GM23248 (cell line): Measurements from ENCODE around the gene SELENOM. TPM values are rescaled to one million over a fixed set of nuclear protein-coding genes. Genes with fewer than 3 reads are reported as not detected.
A peak's percentile ranks its signal among the peaks of the same experiment; 100 is the strongest.

ENCODE experiments used
- DNase-seq: peaks from one replicate; pipeline ENCODE4 v3.0.0-alpha.2; 2015
- H2AFZ ChIP-seq: fragments of 200-600 bp; sonication (generic); 2 replicates; pipeline ENCODE4 v1.6.1; 2016; ENCODE audit warnings: antibody characterized with exemption
- H3F3A ChIP-seq: fragments of 200-600 bp; sonication (generic); 2 replicates; pipeline ENCODE4 v1.6.1; 2016; ENCODE audit warnings: mild to moderate bottlenecking, antibody characterized with exemption, mixed run types; ENCODE audit not compliant: insufficient read depth
- H3K27ac ChIP-seq: fragments of 200-600 bp; sonication (generic); 2 replicates; pipeline ENCODE4 v1.5.1; 2016; ENCODE audit warnings: mild to moderate bottlenecking
- H3K27me3 ChIP-seq: fragments of 200-600 bp; sonication (generic); replicated peaks from 2 replicates; pipeline ENCODE4 v1.6.1; 2016; ENCODE audit warnings: mild to moderate bottlenecking; ENCODE audit not compliant: insufficient read depth
- H3K36me3 ChIP-seq: fragments of 200-600 bp; sonication (generic); 2 replicates; pipeline ENCODE4 v1.6.1; 2016; ENCODE audit warnings: low read depth, mild to moderate bottlenecking
- H3K4me1 ChIP-seq: fragments of 200-600 bp; sonication (generic); 2 replicates; pipeline ENCODE4 v1.6.1; 2016; ENCODE audit warnings: mild to moderate bottlenecking; ENCODE audit not compliant: insufficient read depth
- H3K4me2 ChIP-seq: fragments of 200-600 bp; sonication (generic); one replicate; pipeline ENCODE4 v1.6.1; 2016; ENCODE audit warnings: mild to moderate bottlenecking; ENCODE audit not compliant: unreplicated experiment
- H3K4me3 ChIP-seq: fragments of 200-600 bp; sonication (generic); 2 replicates; pipeline ENCODE4 v1.5.1; 2016; ENCODE audit warnings: mild to moderate bottlenecking
- H3K79me2 ChIP-seq: fragments of 200-600 bp; sonication (generic); 2 replicates; pipeline ENCODE4 v1.6.1; 2016; ENCODE audit warnings: mild to moderate bottlenecking; ENCODE audit not compliant: insufficient read depth
- H3K9ac ChIP-seq: fragments of 200-600 bp; sonication (generic); 2 replicates; pipeline ENCODE4 v1.6.1; 2016; ENCODE audit warnings: mild to moderate bottlenecking
- H3K9me2 ChIP-seq: fragments of 200-600 bp; sonication (generic); 2 replicates; pipeline ENCODE4 v1.6.1; 2016; ENCODE audit warnings: mixed run types, mild to moderate bottlenecking, moderate library complexity; ENCODE audit not compliant: insufficient read depth
- H3K9me3 ChIP-seq: fragments of 200-600 bp; sonication (generic); one replicate; pipeline ENCODE4 v1.6.1; 2017; ENCODE audit warnings: low read depth
- H4K20me1 ChIP-seq: fragments of 200-600 bp; sonication (generic); 2 replicates; pipeline ENCODE4 v1.6.0; 2016; ENCODE audit not compliant: insufficient read depth
- EZH2 ChIP-seq: fragments of 200-600 bp; sonication (generic); IDR thresholded peaks from 2 replicates; pipeline ENCODE4 v1.6.1; 2018; ENCODE audit warnings: antibody characterized with exemption, mild to moderate bottlenecking; ENCODE audit not compliant: insufficient read depth, poor library complexity, severe bottlenecking
- EZH2phosphoT487 ChIP-seq: fragments of 200-600 bp; sonication (generic); IDR thresholded peaks from 2 replicates; pipeline ENCODE4 v1.6.1; 2018; ENCODE audit warnings: antibody characterized with exemption, moderate library complexity, mild to moderate bottlenecking, low read depth; ENCODE audit not compliant: insufficient read depth
- WGBS, 2 experiments: methylation state at CpG; one replicate each; pipeline ENCODE4 v1.1.6; 2015 to 2017; ENCODE audit warnings: low lambda C conversion rate in 2 of 2, low coverage in 1 of 2; ENCODE audit errors: missing lambda C conversion rate in 2 of 2; 5-methylcytosine and 5-hydroxymethylcytosine counted together
- in situ Hi-C: fragments of 300-500 bp; cut with MboI; formaldehyde crosslinking; loops from 2 replicates; pipeline ENCODE4 v1.15.0; 2020
- polyA plus RNA-seq: library from polyadenylated mRNA; unstranded; fragments of >200 nt; fragmentation: Nextera tagmentation; extraction: Ambion mirVana; gene quantifications from 2 replicates; pipeline ENCODE4 v1.2.1, GENCODE V29; 2016
- total RNA-seq: library from RNA; depleted of rRNA; stranded (reverse); fragments of >200 nt; shearing (Covaris generic); gene quantifications from 2 replicates; pipeline ENCODE4 v1.2.3, GENCODE V29; 2014

The SELENOM gene
- total and polyA plus RNA-seq, 2 experiments from 2014 or later, result 268 to 537 TPM

GRCh38 chr22:31104869-31105268 is 2.5 kb downstream of the SELENOM start:
- Histone ChIP-seq H3K79me2 (peaks cover 28% of the 10 kb centered on the region), H3K4me2 (no peak overlapping the region), H3K27ac (peak overlapping the region; percentile 100; the same call in 1 of the 2 replicates), H3K4me3 (no peak overlapping the region), H3K27me3 (no peaks in the 10 kb centered on the region), H3K4me1 (peaks cover 39% of the 10 kb centered on the region), H3K36me3 (peaks cover 7% of the 10 kb centered on the region; the same call in 1 of the 2 replicates), H2AFZ (no peak overlapping the region), H4K20me1 (no peaks in the 10 kb centered on the region), H3K9me2 (no peaks in the 10 kb centered on the region), H3K9ac (no peak overlapping the region), H3K9me3 (no peaks in the 10 kb centered on the region), H3F3A (peaks cover 63% of the 10 kb centered on the region)
- in situ Hi-C loops, result no loop called here
- DNase-seq, result peak; percentile 12
- TF ChIP-seq EZH2phosphoT487, result no peak
- no peak for TF ChIP-seq EZH2
- WGBS, 2 experiments, result 75 to 87% methylated on average over 26 to 35 of the region's 35 CpGs

GRCh38 chr22:31103899-31104694 is 3.3 kb downstream of the SELENOM start:
- no peak overlapping the region for H3K4me3 ChIP-seq
- TF ChIP-seq EZH2, result no peak
- TF ChIP-seq EZH2phosphoT487, result no peak
- no peak overlapping the region for H3K4me2 ChIP-seq
- H3K79me2 ChIP-seq, result peaks cover 28% of the 10 kb centered on the region
- H4K20me1 ChIP-seq, result no peaks in the 10 kb centered on the region
- in situ Hi-C loops, result no loop called here
- peak; percentile 21 for DNase-seq
- no peak overlapping the region for H2AFZ ChIP-seq
- no peaks in the 10 kb centered on the region for H3K9me3 ChIP-seq
- peaks cover 45% of the 10 kb centered on the region for H3K4me1 ChIP-seq
- H3K27ac ChIP-seq, result peak overlapping the region; percentile 99
- WGBS, 2 experiments, result 73 to 83% methylated on average over 33 of the region's 33 CpGs
- no peaks in the 10 kb centered on the region for H3K9me2 ChIP-seq
- H3K9ac ChIP-seq, result peak overlapping the region; percentile 83; the same call in 1 of the 2 replicates
- H3K36me3 ChIP-seq, result peaks cover 7% of the 10 kb centered on the region; the same call in 1 of the 2 replicates
- H3F3A ChIP-seq, result peaks cover 71% of the 10 kb centered on the region
- no peaks in the 10 kb centered on the region for H3K27me3 ChIP-seq

- peaks cover 47% of the 10 kb centered on the region for H3K4me1 ChIP-seq
- H3K9ac ChIP-seq, result peak overlapping the region; percentile 83
Measured at GRCh38 chr22:31103111-31103510, 4.3 kb downstream of the SELENOM start.

GRCh38 chr22:31102441-31103081 is 4.8 kb downstream of the SELENOM start:
- Histone ChIP-seq H3K36me3 (peaks cover 13% of the 10 kb centered on the region; the same call in 1 of the 2 replicates), H3F3A (peaks cover 76% of the 10 kb centered on the region), H2AFZ (no peak overlapping the region), H3K4me3 (no peak overlapping the region), H3K4me2 (peak overlapping the region; percentile 37), H3K79me2 (peaks cover 28% of the 10 kb centered on the region), H3K9me2 (no peaks in the 10 kb centered on the region), H3K27me3 (no peaks in the 10 kb centered on the region), H3K27ac (peak overlapping the region; percentile 99), H3K9ac (peak overlapping the region; percentile 83), H4K20me1 (no peaks in the 10 kb centered on the region), H3K4me1 (peaks cover 43% of the 10 kb centered on the region), H3K9me3 (no peaks in the 10 kb centered on the region)
- WGBS, 2 experiments, result 9 to 16% methylated on average over 8 of the region's 8 CpGs
- DNase-seq, result peak; percentile 98
- TF ChIP-seq EZH2phosphoT487 (no peak), EZH2 (no peak)
- in situ Hi-C loops, result no loop called here

More at GRCh38 chr22:31103111-31103510, 4.3 kb downstream of the SELENOM start:
- peak overlapping the region; percentile 37 for H3K4me2 ChIP-seq
- H2AFZ ChIP-seq, result no peak overlapping the region
- H3F3A ChIP-seq, result peaks cover 76% of the 10 kb centered on the region
- H3K79me2 ChIP-seq, result peaks cover 28% of the 10 kb centered on the region
- no peaks in the 10 kb centered on the region for H3K27me3 ChIP-seq
- H3K4me3 ChIP-seq, result no peak overlapping the region
- peak; percentile 21 for DNase-seq
- in situ Hi-C loops, result no loop called here
- no peaks in the 10 kb centered on the region for H3K9me2 ChIP-seq
- no peak for TF ChIP-seq EZH2
- no peak for TF ChIP-seq EZH2phosphoT487
- no peaks in the 10 kb centered on the region for H3K9me3 ChIP-seq
- WGBS, 2 experiments, result 68 to 75% methylated on average over 2 of the region's 2 CpGs
- peak overlapping the region; percentile 99 for H3K27ac ChIP-seq
- no peaks in the 10 kb centered on the region for H4K20me1 ChIP-seq
- peaks cover 9% of the 10 kb centered on the region; the same call in 1 of the 2 replicates for H3K36me3 ChIP-seq
